ENCODE measurements around the gene C2orf92.

C2orf92 gene

DNA sequence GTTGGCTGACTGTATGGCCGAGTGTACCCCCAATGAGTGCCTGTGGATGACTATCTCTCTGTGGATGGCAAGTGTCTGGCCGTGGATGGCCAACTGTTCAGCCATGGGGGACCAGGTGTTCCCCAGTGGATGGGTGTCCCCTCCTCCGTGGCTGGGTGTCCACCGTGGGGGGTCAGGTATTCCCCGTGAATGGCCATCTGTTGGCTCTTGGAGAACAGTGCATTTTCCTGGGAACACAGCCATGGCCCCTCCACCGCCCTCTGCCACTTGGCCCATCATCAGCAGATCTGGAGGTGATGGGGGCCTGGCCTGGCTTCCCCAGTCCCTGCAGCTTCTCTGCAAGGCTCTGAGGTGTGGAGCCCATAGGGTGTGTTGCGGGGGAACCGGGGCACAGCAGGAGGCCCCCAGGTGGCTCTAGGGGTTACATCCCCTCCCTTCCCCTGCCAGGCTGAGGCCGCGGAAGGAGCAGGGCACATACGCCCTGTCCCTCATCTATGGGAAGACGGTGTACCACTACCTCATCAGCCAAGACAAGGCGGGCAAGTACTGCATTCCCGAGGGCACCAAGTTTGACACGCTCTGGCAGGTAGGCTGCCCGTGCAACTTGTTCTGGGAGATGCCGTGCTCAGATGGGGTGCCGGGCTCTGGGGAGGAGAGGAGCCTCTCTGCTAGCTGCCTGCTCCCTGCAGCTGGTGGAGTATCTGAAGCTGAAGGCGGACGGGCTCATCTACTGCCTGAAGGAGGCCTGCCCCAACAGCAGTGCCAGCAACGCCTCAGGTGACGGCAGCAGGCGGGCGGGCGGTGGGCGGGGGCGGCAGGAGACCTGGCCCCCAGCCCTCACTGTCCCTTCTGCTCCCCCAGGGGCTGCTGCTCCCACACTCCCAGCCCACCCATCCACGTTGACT lies 63.2 kb downstream of the C2orf92 start:
- Histone ChIP-seq H3K4me2 (ENCODE audit: low read depth, low read length) (no peak overlapping the region), H3K27me3 (replicated peaks; ENCODE audit: insufficient read depth, low read length) (no peaks in the 10 kb centered on the region), H2AFZ (ENCODE audit: low read length) (no peak overlapping the region), H3K9me3 (replicated peaks; ENCODE audit: insufficient read depth, low read length) (no peaks in the 10 kb centered on the region), H3K9me2 (replicated peaks; ENCODE audit: insufficient read depth, low read length) (no peaks in the 10 kb centered on the region), H4K20me1 (ENCODE audit: insufficient read depth, low read length) (no peaks in the 10 kb centered on the region), H3K27ac (ENCODE audit: low read length) (no peak overlapping the region), H3K36me3 (replicated peaks; ENCODE audit: insufficient read depth, low read length) (no peaks in the 10 kb centered on the region), H3K4me1 (ENCODE audit: low read length) (no peaks in the 10 kb centered on the region), H3K79me2 (ENCODE audit: low read length) (no peaks in the 10 kb centered on the region), H3F3A (ENCODE audit: insufficient read depth, low read length) (no peaks in the 10 kb centered on the region), H3K9ac (ENCODE audit: low read length) (no peak overlapping the region), H3K4me3 (ENCODE audit: low read length) (no peak overlapping the region)
- TF ChIP-seq EZH2 (optimal IDR thresholded peaks at IDR 0.05; ENCODE audit: low read depth, low read length) = no peak
- TF ChIP-seq CTCF (IDR thresholded peaks at IDR 0.05; ENCODE audit: low read length) = no peak
- TF ChIP-seq EZH2phosphoT487 (IDR thresholded peaks at IDR 0.05; ENCODE audit: low read length) = no peak
- DNase-seq = no peak

GRCh38 chr2:97733341-97734035 lies 64.0 kb downstream of the C2orf92 start:
- H3K9me3 ChIP-seq (replicated peaks; ENCODE audit: insufficient read depth, low read length) = no peaks in the 10 kb centered on the region
- no peak overlapping the region for H2AFZ ChIP-seq (ENCODE audit: low read length)
- H3K27ac ChIP-seq (ENCODE audit: low read length) = no peak overlapping the region
- H3K9ac ChIP-seq (ENCODE audit: low read length) = no peak overlapping the region
- H3K9me2 ChIP-seq (replicated peaks; ENCODE audit: insufficient read depth, low read length) = no peaks in the 10 kb centered on the region
- no peak overlapping the region for H3K4me2 ChIP-seq (ENCODE audit: low read depth, low read length)
- H4K20me1 ChIP-seq (ENCODE audit: insufficient read depth, low read length) = no peaks in the 10 kb centered on the region
- no peaks in the 10 kb centered on the region for H3K27me3 ChIP-seq (replicated peaks; ENCODE audit: insufficient read depth, low read length)
- TF ChIP-seq CTCF (IDR thresholded peaks at IDR 0.05; ENCODE audit: low read length) (no peak), EZH2 (optimal IDR thresholded peaks at IDR 0.05; ENCODE audit: low read depth, low read length) (no peak), EZH2phosphoT487 (IDR thresholded peaks at IDR 0.05; ENCODE audit: low read length) (no peak)
- no peaks in the 10 kb centered on the region for H3K36me3 ChIP-seq (replicated peaks; ENCODE audit: insufficient read depth, low read length)
- H3K4me3 ChIP-seq (ENCODE audit: low read length) = no peak overlapping the region
- no peaks in the 10 kb centered on the region for H3K79me2 ChIP-seq (ENCODE audit: low read length)
- H3F3A ChIP-seq (ENCODE audit: insufficient read depth, low read length) = no peaks in the 10 kb centered on the region
- DNase-seq = no peak
- H3K4me1 ChIP-seq (ENCODE audit: low read length) = no peaks in the 10 kb centered on the region

DNA sequence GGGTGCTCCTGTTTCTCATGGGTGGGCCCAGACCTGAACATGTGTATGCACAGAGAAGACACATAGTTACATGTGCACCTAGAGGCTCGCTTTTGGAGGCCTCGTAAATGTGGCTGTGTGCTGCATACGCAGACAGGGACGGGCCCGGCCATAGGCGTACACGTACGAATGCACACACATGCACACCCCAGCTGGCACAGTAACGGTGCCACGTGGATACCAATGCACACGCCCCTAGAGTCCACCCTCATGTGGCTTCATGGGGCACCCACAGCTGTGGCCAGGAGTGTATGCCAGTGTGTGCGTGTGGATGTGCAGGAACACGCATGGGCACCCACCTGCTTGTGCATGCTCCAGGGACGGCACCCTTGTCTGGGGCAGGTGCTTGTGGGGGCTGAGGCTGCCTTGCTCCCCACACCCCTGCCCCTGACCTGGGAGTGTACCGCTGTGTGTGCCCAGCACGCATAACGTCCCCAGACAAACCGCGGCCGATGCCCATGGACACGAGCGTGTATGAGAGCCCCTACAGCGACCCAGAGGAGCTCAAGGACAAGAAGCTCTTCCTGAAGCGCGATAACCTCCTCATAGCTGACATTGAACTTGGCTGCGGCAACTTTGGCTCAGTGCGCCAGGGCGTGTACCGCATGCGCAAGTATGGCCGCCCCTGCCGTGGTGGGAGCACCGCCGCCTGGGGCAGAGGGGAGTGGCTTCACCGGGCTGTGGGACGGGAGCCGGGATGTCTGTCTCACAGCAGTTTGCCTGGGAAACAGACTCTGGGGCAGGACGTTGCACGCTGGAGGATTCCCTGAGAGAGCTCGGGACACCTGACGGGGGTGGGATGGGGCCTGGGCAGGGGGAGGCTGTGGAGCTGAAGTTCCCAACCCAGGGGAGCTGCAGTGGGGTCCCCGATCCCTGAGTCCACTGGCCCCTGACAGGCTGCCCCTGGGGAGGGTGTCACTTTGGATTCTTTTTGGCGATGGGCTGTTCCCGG lies 64.8 kb downstream of the C2orf92 start:
- no peak overlapping the region for H2AFZ ChIP-seq (ENCODE audit: low read length)
- no peaks in the 10 kb centered on the region for H3K27me3 ChIP-seq (replicated peaks; ENCODE audit: insufficient read depth, low read length)
- no peak overlapping the region for H3K4me2 ChIP-seq (ENCODE audit: low read depth, low read length)
- H3K9me3 ChIP-seq (replicated peaks; ENCODE audit: insufficient read depth, low read length) = no peaks in the 10 kb centered on the region
- no peaks in the 10 kb centered on the region for H3K9me2 ChIP-seq (replicated peaks; ENCODE audit: insufficient read depth, low read length)
- no peak for DNase-seq
- H3K36me3 ChIP-seq (replicated peaks; ENCODE audit: insufficient read depth, low read length) = no peaks in the 10 kb centered on the region
- H3K4me3 ChIP-seq (ENCODE audit: low read length) = no peak overlapping the region
- H3K9ac ChIP-seq (ENCODE audit: low read length) = no peak overlapping the region
- no peaks in the 10 kb centered on the region for H3K79me2 ChIP-seq (ENCODE audit: low read length)
- H3K4me1 ChIP-seq (ENCODE audit: low read length) = no peaks in the 10 kb centered on the region
- TF ChIP-seq EZH2 (optimal IDR thresholded peaks at IDR 0.05; ENCODE audit: low read depth, low read length) = no peak
- TF ChIP-seq CTCF (IDR thresholded peaks at IDR 0.05; ENCODE audit: low read length) = no peak
- TF ChIP-seq EZH2phosphoT487 (IDR thresholded peaks at IDR 0.05; ENCODE audit: low read length) = no peak
- H4K20me1 ChIP-seq (ENCODE audit: insufficient read depth, low read length) = no peaks in the 10 kb centered on the region
- H3K27ac ChIP-seq (ENCODE audit: low read length) = no peak overlapping the region
- no peaks in the 10 kb centered on the region for H3F3A ChIP-seq (ENCODE audit: insufficient read depth, low read length)
